Endothelial cell (in vitro differentiated cells): ENCODE results near the gene TECPR2. TPM values are rescaled to one million over a fixed set of nuclear protein-coding genes. Genes with fewer than 3 reads are reported as not detected.
"Not testable (repeated sequence)": the region's sequence is repeated elsewhere in the genome, so short reads cannot be mapped to it uniquely, and the experiment has no call there.

Experiments used
- DNase-seq: peaks from one replicate; pipeline ENCODE4 v3.0.0; 2021; ENCODE audit warnings: low spot score
- H3K27ac Mint-ChIP-seq: one replicate; pipeline ENCODE4 v1.8.0; 2021; ENCODE audit warnings: mixed read lengths, inconsistent platforms; ENCODE audit not compliant: unreplicated experiment
- H3K27me3 Mint-ChIP-seq: one replicate; pipeline ENCODE4 v1.8.0; 2021; ENCODE audit warnings: mild to moderate bottlenecking, moderate library complexity, mixed read lengths, inconsistent platforms; ENCODE audit not compliant: unreplicated experiment
- H3K36me3 Mint-ChIP-seq: one replicate; pipeline ENCODE4 v1.8.0; 2021; ENCODE audit warnings: mild to moderate bottlenecking, low read depth, mixed read lengths, inconsistent platforms; ENCODE audit not compliant: unreplicated experiment
- H3K4me1 Mint-ChIP-seq: one replicate; pipeline ENCODE4 v1.8.0; 2021; ENCODE audit warnings: mild to moderate bottlenecking, mixed read lengths, inconsistent platforms; ENCODE audit not compliant: unreplicated experiment
- H3K4me3 Mint-ChIP-seq: one replicate; pipeline ENCODE4 v1.8.0; 2021; ENCODE audit warnings: mild to moderate bottlenecking, mixed read lengths, inconsistent platforms; ENCODE audit not compliant: unreplicated experiment
- H3K9me3 Mint-ChIP-seq: one replicate; pipeline ENCODE4 v1.8.0; 2021; ENCODE audit warnings: mixed read lengths, inconsistent platforms; ENCODE audit not compliant: unreplicated experiment
- CTCF ChIP-seq: fragments of 200-600 bp; sonication (generic); IDR thresholded peaks from one replicate; pipeline ENCODE4 v1.5.0; 2021; ENCODE audit warnings: antibody characterized with exemption; ENCODE audit not compliant: unreplicated experiment
- total RNA-seq: library from RNA; stranded (reverse); fragmentation: NEBNext Ultra II Directional; extraction: Animal tissue kit (Norgen Biotek cat#: 25700); gene quantifications from one replicate; pipeline ENCODE4 v1.2.1, GENCODE V29; 2021; ENCODE audit not compliant: unreplicated experiment

TECPR2 gene
- total RNA-seq, 1 donor from 2014 or later = 28.9 TPM

GRCh38 chr14:102539544-102540314 is 177.0 kb downstream of the TECPR2 start:
- no peak for DNase-seq
- Mint-ChIP-seq H3K36me3 (no peaks in the 10 kb centered on the region), H3K27me3 (no peaks in the 10 kb centered on the region), H3K4me1 (peaks cover 3% of the 10 kb centered on the region), H3K27ac (no peak overlapping the region), H3K9me3 (no peaks in the 10 kb centered on the region), H3K4me3 (no peak overlapping the region)
- TF ChIP-seq CTCF = no peak

- Mint-ChIP-seq H3K27ac (no peak overlapping the region), H3K27me3 (peaks cover 2% of the 10 kb centered on the region), H3K4me1 (peaks cover 3% of the 10 kb centered on the region), H3K36me3 (no peaks in the 10 kb centered on the region), H3K9me3 (no peaks in the 10 kb centered on the region), H3K4me3 (no peak overlapping the region)
- DNase-seq = no peak
- TF ChIP-seq CTCF = no peak
These were observed 177.7 kb downstream of the TECPR2 start for GRCh38 chr14:102540315-102541028.

- H3K4me1 Mint-ChIP-seq, DNase-seq, H3K9me3 Mint-ChIP-seq, H3K36me3 Mint-ChIP-seq, H3K27me3 Mint-ChIP-seq, H3K4me3 Mint-ChIP-seq, H3K27ac Mint-ChIP-seq: not testable (repeated sequence)
These were observed 178.3 kb downstream of the TECPR2 start for GRCh38 chr14:102541029-102541491.

- no peaks in the 10 kb centered on the region for H3K9me3 Mint-ChIP-seq
- peaks cover 9% of the 10 kb centered on the region for H3K27me3 Mint-ChIP-seq
- peaks cover 7% of the 10 kb centered on the region for H3K4me1 Mint-ChIP-seq
- no peak overlapping the region for H3K4me3 Mint-ChIP-seq
- no peak for TF ChIP-seq CTCF
- H3K36me3 Mint-ChIP-seq = no peaks in the 10 kb centered on the region
- no peak overlapping the region for H3K27ac Mint-ChIP-seq
- no peak for DNase-seq
These were observed 179.0 kb downstream of the TECPR2 start for GRCh38 chr14:102541771-102542170.

GRCh38 chr14:102544046-102544746 is 181.5 kb downstream of the TECPR2 start:
- DNase-seq = no peak
- Mint-ChIP-seq H3K27ac (no peak overlapping the region), H3K9me3 (no peaks in the 10 kb centered on the region), H3K4me1 (peaks cover 7% of the 10 kb centered on the region), H3K36me3 (no peaks in the 10 kb centered on the region), H3K27me3 (peaks cover 16% of the 10 kb centered on the region), H3K4me3 (no peak overlapping the region)
- no peak for TF ChIP-seq CTCF
